ENCODE data around the gene ARHGEF1. TPM values are rescaled to one million over a fixed set of nuclear protein-coding genes. Genes with fewer than 3 reads are reported as not detected.

Gene ARHGEF1
- total and polyA plus RNA-seq, 3 donors from 2014 or later = 33.2 to 56.3 (median 51.2) TPM

GRCh38 chr19:41924151-41925145 is 41.5 kb downstream of the ARHGEF1 start:
- no peaks in the 10 kb centered on the region for H3K36me3 ChIP-seq (ENCODE audit: low read depth, missing control alignments)
- no peak for DNase-seq
- WGBS, 2 donors = 69 to 70% methylated on average over 13 of the region's 13 CpGs
- TF ChIP-seq POLR2A (IDR thresholded peaks at IDR 0.05) (no peak), CTCF (IDR thresholded peaks at IDR 0.05) (no peak)
- intact Hi-C loops (cut with DNase I; ENCODE audit: low total_unique reads) = no loop called here
- H3K9me3 ChIP-seq = no peaks in the 10 kb centered on the region
- H3K27me3 ChIP-seq = peaks cover 4% of the 10 kb centered on the region
- H3K4me1 ChIP-seq = peaks cover 12% of the 10 kb centered on the region
- no peak overlapping the region for H3K4me3 ChIP-seq
- no peak overlapping the region for H3K27ac ChIP-seq

DNA sequence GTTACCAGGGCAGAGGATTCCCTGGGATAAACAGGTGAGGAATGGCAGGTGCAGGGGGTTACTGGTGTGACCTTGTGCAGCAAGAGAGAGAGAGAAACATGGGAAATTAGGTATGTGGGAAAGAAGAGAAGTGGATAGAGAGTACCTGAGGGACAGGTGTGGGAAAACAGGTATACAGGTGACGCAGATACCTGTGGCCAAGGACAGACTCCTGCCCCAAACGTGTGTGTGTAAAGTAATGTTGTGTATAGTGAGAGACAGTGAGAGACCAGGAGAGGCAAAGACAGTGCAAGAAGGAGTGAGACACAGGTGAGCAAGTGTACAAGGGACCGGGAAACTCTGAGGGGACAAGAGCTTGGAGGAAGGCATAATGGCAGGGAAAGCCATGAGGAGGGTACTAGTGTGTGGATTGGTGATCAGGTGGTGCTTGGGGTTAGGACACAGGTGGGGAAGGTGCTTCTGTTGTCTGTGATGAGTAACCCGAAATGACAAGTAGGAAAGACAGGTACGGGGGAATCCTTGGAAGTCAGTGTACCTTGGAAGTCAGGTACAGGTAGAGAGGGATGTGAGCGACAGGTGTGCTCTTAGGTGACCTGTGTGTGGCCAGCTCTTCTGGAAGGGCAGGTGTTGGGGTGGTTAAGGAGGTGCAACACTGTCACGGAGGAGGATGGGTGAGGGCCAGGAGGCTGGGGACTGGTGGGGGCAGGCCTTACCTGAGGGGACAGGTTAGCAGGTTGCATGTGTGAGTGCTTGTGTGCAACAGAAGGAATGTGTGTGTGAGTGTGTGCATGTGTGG is 42.4 kb downstream of the ARHGEF1 start:
- H3K36me3 ChIP-seq (ENCODE audit: low read depth, missing control alignments) = no peaks in the 10 kb centered on the region
- no peak for DNase-seq
- 72 to 73% methylated on average over 7 of the region's 7 CpGs for WGBS, 2 donors
- H3K4me3 ChIP-seq = no peak overlapping the region
- TF ChIP-seq POLR2A (IDR thresholded peaks at IDR 0.05) = no peak
- TF ChIP-seq CTCF (IDR thresholded peaks at IDR 0.05) = no peak
- peaks cover 12% of the 10 kb centered on the region for H3K4me1 ChIP-seq
- intact Hi-C loops (cut with DNase I; ENCODE audit: low total_unique reads) = no loop called here
- no peak overlapping the region for H3K27ac ChIP-seq
- no peaks in the 10 kb centered on the region for H3K9me3 ChIP-seq
- H3K27me3 ChIP-seq = peaks cover 4% of the 10 kb centered on the region

DNA sequence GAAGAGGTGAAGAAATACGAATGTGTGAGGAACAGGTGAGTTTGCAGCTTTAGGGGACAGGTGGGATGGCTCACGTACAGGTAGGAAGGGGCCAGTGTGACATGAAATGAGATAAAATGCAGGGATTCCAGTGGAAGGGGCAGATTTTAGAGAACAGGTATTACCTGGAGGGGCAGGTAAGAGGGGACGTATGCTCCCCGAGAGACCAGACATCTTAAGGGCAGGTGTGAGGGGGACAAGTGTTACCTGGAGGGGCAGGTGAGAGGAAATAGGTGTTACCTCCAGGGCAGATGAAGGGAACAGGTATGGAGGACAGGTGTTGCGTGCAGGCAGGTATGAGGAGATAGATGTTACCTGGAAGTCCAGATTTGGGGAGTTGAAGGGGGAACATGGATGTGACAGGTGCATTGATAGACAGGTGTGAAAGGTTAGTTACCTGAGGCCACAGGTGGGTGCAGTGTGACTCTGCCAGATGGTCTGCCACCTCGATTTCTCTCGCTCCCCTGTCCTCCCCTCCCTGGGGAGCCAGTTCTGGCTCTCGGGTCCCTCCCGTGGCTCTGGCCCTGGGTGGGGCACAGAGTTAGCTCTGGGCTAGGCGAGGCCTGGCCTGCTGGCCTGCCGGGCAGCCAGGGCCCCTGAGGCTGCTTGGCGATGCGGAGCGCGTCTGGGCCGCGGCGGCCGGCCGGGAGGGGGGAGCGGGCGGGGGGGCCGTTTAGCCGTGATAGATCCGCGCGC is 43.2 kb downstream of the ARHGEF1 start:
- whole genome bisulfite sequencing, 2 donors = 41 to 50% methylated on average over 15 to 26 of the region's 27 CpGs
- TF ChIP-seq CTCF (IDR thresholded peaks at IDR 0.05) (no peak), POLR2A (IDR thresholded peaks at IDR 0.05) (no peak)
- Histone ChIP-seq H3K9me3 (no peaks in the 10 kb centered on the region), H3K36me3 (ENCODE audit: low read depth, missing control alignments) (no peaks in the 10 kb centered on the region), H3K27ac (no peak overlapping the region), H3K4me3 (no peak overlapping the region), H3K4me1 (peaks cover 12% of the 10 kb centered on the region), H3K27me3 (peaks cover 4% of the 10 kb centered on the region)
- DNase-seq = no peak
- intact Hi-C loops (cut with DNase I; ENCODE audit: low total_unique reads) = no loop called here

- Histone ChIP-seq H3K27me3 (peaks cover 4% of the 10 kb centered on the region), H3K27ac (no peak overlapping the region), H3K36me3 (ENCODE audit: low read depth, missing control alignments) (no peaks in the 10 kb centered on the region), H3K9me3 (no peaks in the 10 kb centered on the region), H3K4me3 (no peak overlapping the region), H3K4me1 (peaks cover 12% of the 10 kb centered on the region)
- intact Hi-C loops (cut with DNase I; ENCODE audit: low total_unique reads) = no loop called here
- TF ChIP-seq POLR2A (IDR thresholded peaks at IDR 0.05) (no peak), CTCF (IDR thresholded peaks at IDR 0.05) (no peak)
- WGBS, 2 donors = 45 to 63% methylated on average over 16 of the region's 16 CpGs
- DNase-seq = no peak
Observed at GRCh38 chr19:41926763-41927496, 43.9 kb downstream of the ARHGEF1 start.

All from testis (tissue), 3 donors.